Measurements from ENCODE around the gene ATP10D.

DNA sequence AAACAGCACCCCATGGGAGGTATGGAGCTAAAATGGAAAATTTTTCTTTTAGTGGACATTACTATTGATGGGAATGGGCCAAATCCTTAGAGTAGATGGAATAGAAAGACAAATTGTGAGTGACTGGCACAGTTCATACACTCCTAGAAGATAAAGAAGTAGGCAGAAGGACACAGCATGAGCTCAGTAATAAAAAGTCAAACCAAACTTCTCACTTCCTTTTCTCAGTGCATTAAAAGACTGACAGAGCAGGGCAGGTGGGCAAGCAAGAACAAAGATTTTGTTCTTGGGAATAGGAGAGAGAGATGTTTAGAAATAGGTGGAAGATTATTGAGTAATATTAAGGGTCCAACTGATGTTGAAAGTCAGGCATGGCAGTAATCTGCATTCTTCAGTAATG, 132.5 kb downstream of the ATP10D start:
- no peak for TF ChIP-seq CTCF (conservative IDR thresholded peaks at IDR 0.05; ENCODE audit: low read depth, low read length)
- no peak for TF ChIP-seq EZH2 (IDR thresholded peaks at IDR 0.05; ENCODE audit: low read length, unreplicated experiment)
- TF ChIP-seq EZH2phosphoT487 (IDR thresholded peaks at IDR 0.05; ENCODE audit: borderline replicate concordance, low read length), result no peak
